Endothelial cell of umbilical vein (primary cell): Measurements from ENCODE around the gene KCNF1. TPM values are rescaled to one million over a fixed set of nuclear protein-coding genes. Genes with fewer than 3 reads are reported as not detected.

Experiments used
- BruUV-seq: library from RNA; stranded (reverse); fragments of 400-500 nt; replicated peaks from 2 replicates; lab custom pipeline; 2021; lab: Mats Ljungman, UMichigan
- CTCF ChIA-PET: fragments of 300-600, 350-600 bp; sonication (Branson Sonifier 250); formaldehyde crosslinking; loops from one replicate; lab custom pipeline; 2021; ENCODE audit warnings: antibody characterized with exemption, inconsistent platforms; lab: Charles Lee
- POLR2A ChIA-PET: fragments of 300-600, 350-600 bp; sonication (Branson Sonifier 250); formaldehyde crosslinking; loops from one replicate; lab custom pipeline; 2021; ENCODE audit warnings: antibody characterized with exemption, inconsistent platforms; lab: Charles Lee
- DNase-seq: peaks from one replicate; pipeline ENCODE4 v3.0.0-alpha.2; 2011; ENCODE audit warnings: low read depth, low spot score
- FAIRE-seq: peaks from 2 replicates; lab custom pipeline; 2011; peaks lifted over from hg19 to GRCh38; lab: Jason Lieb, UNC
- H2AFZ ChIP-seq: 2 replicates; pipeline ENCODE4 v1.6.0; 2012; ENCODE audit warnings: low read depth, low read length, control low read depth, inconsistent platforms
- H3K27ac ChIP-seq: 2 replicates; pipeline ENCODE4 v1.5.1; 2011; ENCODE audit warnings: low read depth, mild to moderate bottlenecking, control low read depth, low read length, moderate library complexity; ENCODE audit not compliant: insufficient read depth
- H3K27me3 ChIP-seq, 2 experiments: 2 replicates each; pipeline versions ENCODE4 v1.6.0 to v1.6.1; 2011; ENCODE audit warnings: low read length in 2 of 2, mixed read lengths in 1 of 2; ENCODE audit not compliant: control insufficient read depth in 2 of 2, insufficient read depth in 2 of 2
- H3K36me3 ChIP-seq, 2 experiments: 2 replicates in 1 of 2; 3 replicates in 1 of 2; pipeline ENCODE4 v1.5.1; 2011; ENCODE audit warnings: low read length in 2 of 2, mild to moderate bottlenecking in 1 of 2, moderate library complexity in 1 of 2; ENCODE audit not compliant: control insufficient read depth in 2 of 2, insufficient read depth in 2 of 2; ENCODE audit errors: extremely low read depth in 1 of 2
- H3K4me1 ChIP-seq: 3 replicates; pipeline ENCODE4 v1.5.1; 2011; ENCODE audit warnings: mild to moderate bottlenecking, low read length; ENCODE audit not compliant: control insufficient read depth, insufficient read depth; ENCODE audit errors: extremely low read depth
- H3K4me2 ChIP-seq: 2 replicates; pipeline ENCODE4 v1.6.1; 2011; ENCODE audit warnings: low read length, control low read depth, mixed read lengths; ENCODE audit not compliant: insufficient read depth
- H3K4me3 ChIP-seq, 3 experiments: fragments of 200-600 bp in 1 of 3; sonication (generic), shearing (Covaris generic) in 1 of 3; replicated peaks in 1 of 3; 2 replicates each; pipeline ENCODE4 v1.5.1; 2011 to 2016; ENCODE audit warnings: control low read depth in 3 of 3, low read length in 3 of 3, mild to moderate bottlenecking in 2 of 3, inconsistent platforms in 1 of 3, low read depth in 1 of 3, moderate library complexity in 1 of 3; ENCODE audit not compliant: insufficient read depth in 1 of 3
- H3K79me2 ChIP-seq: 2 replicates; pipeline ENCODE4 v1.6.0; 2012; ENCODE audit warnings: low read length, inconsistent platforms; ENCODE audit not compliant: control insufficient read depth, insufficient read depth
- H3K9ac ChIP-seq: replicated peaks from 2 replicates; pipeline ENCODE3; 2011; ENCODE audit warnings: low read length, control low read depth; ENCODE audit not compliant: insufficient read depth; ENCODE audit errors: extremely low read depth
- H3K9me1 ChIP-seq: replicated peaks from 3 replicates; pipeline ENCODE4 v1.6.0; 2011; ENCODE audit warnings: mild to moderate bottlenecking, low read length; ENCODE audit not compliant: control insufficient read depth, insufficient read depth; ENCODE audit errors: extremely low read depth
- H3K9me3 ChIP-seq: replicated peaks from 2 replicates; pipeline ENCODE4 v1.5.1; 2012; ENCODE audit warnings: low read length, inconsistent platforms; ENCODE audit not compliant: control insufficient read depth, insufficient read depth
- H4K20me1 ChIP-seq: replicated peaks from 2 replicates; pipeline ENCODE3; 2011; ENCODE audit warnings: mild to moderate bottlenecking, low read length; ENCODE audit not compliant: control insufficient read depth, insufficient read depth; ENCODE audit errors: extremely low read depth
- CTCF ChIP-seq, 2 donors: IDR thresholded peaks; 1 replicate in 1 of 2; 2 replicates in 1 of 2; pipeline ENCODE4 v1.5.1; 2011; ENCODE audit warnings: low read length in 2 of 2, mild to moderate bottlenecking in 2 of 2, moderate library complexity in 2 of 2, control low read depth in 1 of 2, inconsistent platforms in 1 of 2, low read depth in 1 of 2; ENCODE audit not compliant: insufficient read depth in 1 of 2; ENCODE audit errors: extremely low read depth in 1 of 2
- EZH2 ChIP-seq: IDR thresholded peaks from 2 replicates; pipeline ENCODE4 v1.6.1; 2012; ENCODE audit warnings: borderline replicate concordance, low read depth, mild to moderate bottlenecking, moderate library complexity, low read length, inconsistent platforms; ENCODE audit not compliant: severe bottlenecking
- FOS ChIP-seq: IDR thresholded peaks from 2 replicates; pipeline ENCODE4 v1.6.1; 2011; ENCODE audit warnings: mild to moderate bottlenecking, low read length, moderate library complexity, borderline replicate concordance; ENCODE audit not compliant: insufficient read depth
- GATA2 ChIP-seq: IDR thresholded peaks from 2 replicates; pipeline ENCODE4 v1.7.0; 2011; ENCODE audit warnings: low read depth, mild to moderate bottlenecking, moderate library complexity, mixed read lengths, low read length; ENCODE audit not compliant: insufficient read length, insufficient read depth
- JUN ChIP-seq: IDR thresholded peaks from 2 replicates; pipeline ENCODE4 v1.6.1; 2011; ENCODE audit warnings: borderline replicate concordance, low read depth; ENCODE audit not compliant: insufficient read length, insufficient read depth
- MAX ChIP-seq: IDR thresholded peaks from 2 replicates; pipeline ENCODE4 v1.6.1; 2011; ENCODE audit not compliant: insufficient read depth, insufficient read length
- MYC ChIP-seq: IDR thresholded peaks from one replicate; pipeline ENCODE4 v1.6.1; 2011; ENCODE audit warnings: mild to moderate bottlenecking, low read depth, low read length
- POLR2A ChIP-seq: IDR thresholded peaks from 2 replicates; pipeline ENCODE4 v1.6.1; 2012; ENCODE audit warnings: low read depth, mild to moderate bottlenecking, control low read depth, low read length
- POLR2AphosphoS5 ChIP-seq: IDR thresholded peaks from 2 replicates; pipeline ENCODE4 v1.6.1; 2012; ENCODE audit warnings: low read depth, mild to moderate bottlenecking, control low read depth, low read length, moderate library complexity; ENCODE audit not compliant: insufficient read depth
- dilution Hi-C: fragments of 300-500 bp; cut with MboI; formaldehyde crosslinking; loops from one replicate; pipeline ENCODE4 v1.15.0; 2019; ENCODE audit warnings: low sequenced_read_pairs; ENCODE audit not compliant: extremely low pct_ligation_motif_present
- intact Hi-C: fragments of 100-400 bp; cut with micrococcal nuclease; formaldehyde crosslinking; loops from one replicate; pipeline ENCODE4 v1.10.0; 2022
- polyA plus RNA-seq, 4 experiments: library from polyadenylated mRNA; depleted of rRNA in 3 of 4; stranded (reverse) in 3 of 4; unstranded in 1 of 4; fragments of >200 nt; gene quantifications; 2 replicates each; pipeline versions ENCODE4 v1.2.1 to v1.2.3, GENCODE V29; 2011 to 2012; ENCODE audit warnings: missing spikeins in 1 of 4
- total RNA-seq: library from RNA; stranded (reverse); gene quantifications from 2 replicates; pipeline ENCODE4 v1.2.3, GENCODE V29; 2021

The KCNF1 gene
- total and polyA plus RNA-seq, 2 donors (not counting 3 experiments of a cell fraction or from before 2014, with no cell fraction given), result 0.23 to 0.42 TPM

GRCh38 chr2:10939058-10939457, 27.3 kb downstream of the KCNF1 start:
- Histone ChIP-seq H3K9ac (no peak overlapping the region), H4K20me1 (no peaks in the 10 kb centered on the region), H3K9me1 (no peaks in the 10 kb centered on the region), H3K9me3 (no peaks in the 10 kb centered on the region), H3K4me1 (peaks cover 23% of the 10 kb centered on the region), H3K4me2 (no peak overlapping the region), H3K36me3 (no peaks in the 10 kb centered on the region), H3K27me3 (peaks cover 0 to 2% of the 10 kb centered on the region in 2 experiments), H3K27ac (no peak overlapping the region), H2AFZ (no peak overlapping the region), H3K79me2 (no peaks in the 10 kb centered on the region), H3K4me3 (no peak overlapping the region)
- no TSS peak for BruUV-seq
- FAIRE-seq (no peak), DNase-seq (no peak)
- ChIA-PET CTCF (no interaction called here), POLR2A (no interaction called here)
- intact Hi-C loops (loop anchor here (10.0 kb wide), 1 partner anchor 806 kb away; the partner anchor contains the start of gene LPIN1), dilution Hi-C loops (no loop called here)
- TF ChIP-seq FOS, result no peak
- TF ChIP-seq EZH2, result no peak
- no peak for TF ChIP-seq CTCF (IDR thresholded peaks at IDR 0.05; ENCODE audit: extremely low read depth in 1 of 2, insufficient read depth in 1 of 2, low read depth in 1 of 2, low read length in 2 of 2)
- TF ChIP-seq POLR2A, result no peak
- no peak for TF ChIP-seq MYC
- TF ChIP-seq MAX, result no peak
- no peak for TF ChIP-seq GATA2
- no peak for TF ChIP-seq POLR2AphosphoS5
- TF ChIP-seq JUN, result no peak
